GM06990 (cell line): ENCODE measurements around the gene NUP88.

Source experiments
- DNase-seq: peaks from one replicate; pipeline ENCODE4 v3.0.0-alpha.2; 2011; ENCODE audit not compliant: insufficient read length; ENCODE audit errors: extremely low read depth
- H3K27me3 ChIP-seq: replicated peaks from 2 replicates; pipeline ENCODE4 v1.6.0; 2011; ENCODE audit warnings: low read length; ENCODE audit not compliant: control insufficient read depth, insufficient read depth
- H3K36me3 ChIP-seq: 2 replicates; pipeline ENCODE4 v1.5.1; 2011; ENCODE audit warnings: low read length; ENCODE audit not compliant: control insufficient read depth, insufficient read depth
- H3K4me3 ChIP-seq: replicated peaks from 2 replicates; pipeline ENCODE4 v1.5.1; 2011; ENCODE audit warnings: low read depth, mild to moderate bottlenecking, control low read depth, low read length
- TF ChIP-seq, protein P1 (sequence below): IDR thresholded peaks from 2 replicates; pipeline ENCODE4 v1.5.1; 2011; ENCODE audit warnings: low read length, control low read depth, mild to moderate bottlenecking, inconsistent platforms; ENCODE audit not compliant: insufficient read depth, poor library complexity, severe bottlenecking

Gene NUP88

GRCh38 chr17:5361426-5361825 lies 58.0 kb downstream of the NUP88 start:
- peaks cover 16% of the 10 kb centered on the region for H3K36me3 ChIP-seq
- H3K27me3 ChIP-seq = no peaks in the 10 kb centered on the region
- TF ChIP-seq, protein P1, sequence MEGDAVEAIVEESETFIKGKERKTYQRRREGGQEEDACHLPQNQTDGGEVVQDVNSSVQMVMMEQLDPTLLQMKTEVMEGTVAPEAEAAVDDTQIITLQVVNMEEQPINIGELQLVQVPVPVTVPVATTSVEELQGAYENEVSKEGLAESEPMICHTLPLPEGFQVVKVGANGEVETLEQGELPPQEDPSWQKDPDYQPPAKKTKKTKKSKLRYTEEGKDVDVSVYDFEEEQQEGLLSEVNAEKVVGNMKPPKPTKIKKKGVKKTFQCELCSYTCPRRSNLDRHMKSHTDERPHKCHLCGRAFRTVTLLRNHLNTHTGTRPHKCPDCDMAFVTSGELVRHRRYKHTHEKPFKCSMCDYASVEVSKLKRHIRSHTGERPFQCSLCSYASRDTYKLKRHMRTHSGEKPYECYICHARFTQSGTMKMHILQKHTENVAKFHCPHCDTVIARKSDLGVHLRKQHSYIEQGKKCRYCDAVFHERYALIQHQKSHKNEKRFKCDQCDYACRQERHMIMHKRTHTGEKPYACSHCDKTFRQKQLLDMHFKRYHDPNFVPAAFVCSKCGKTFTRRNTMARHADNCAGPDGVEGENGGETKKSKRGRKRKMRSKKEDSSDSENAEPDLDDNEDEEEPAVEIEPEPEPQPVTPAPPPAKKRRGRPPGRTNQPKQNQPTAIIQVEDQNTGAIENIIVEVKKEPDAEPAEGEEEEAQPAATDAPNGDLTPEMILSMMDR = no peak
- H3K4me3 ChIP-seq = no peak overlapping the region
- no peak for DNase-seq

- DNase-seq = no peak
- TF ChIP-seq, protein P1 = no peak
- H3K4me3 ChIP-seq = no peak overlapping the region
- H3K36me3 ChIP-seq = peaks cover 14% of the 10 kb centered on the region
- no peaks in the 10 kb centered on the region for H3K27me3 ChIP-seq
Measured at GRCh38 chr17:5355421-5356129, 63.9 kb downstream of the NUP88 start.

- Histone ChIP-seq H3K27me3 (no peaks in the 10 kb centered on the region), H3K4me3 (no peak overlapping the region), H3K36me3 (peaks cover 14% of the 10 kb centered on the region)
- TF ChIP-seq, protein P1 = no peak
- DNase-seq = no peak
Measured at GRCh38 chr17:5354886-5355415, 64.5 kb downstream of the NUP88 start.

DNA sequence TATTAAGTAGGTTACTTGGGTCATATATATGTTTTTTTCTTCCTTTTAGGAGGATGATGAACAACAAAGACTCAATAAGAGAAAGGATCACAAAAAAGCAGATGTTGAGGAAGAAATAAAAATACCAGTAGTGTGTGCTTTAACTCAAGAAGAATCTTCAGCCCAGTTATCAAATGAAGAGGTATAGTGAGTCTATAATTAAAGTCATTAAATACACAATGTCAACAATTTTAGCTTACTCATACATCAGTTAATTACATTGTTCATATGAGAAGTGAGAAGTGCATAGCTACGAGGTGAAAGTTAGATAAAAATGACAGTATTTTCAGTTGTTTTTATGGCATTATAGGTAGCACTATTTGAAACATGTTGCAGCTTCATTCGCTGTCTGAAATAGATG lies 65.2 kb downstream of the NUP88 start:
- DNase-seq = no peak
- Histone ChIP-seq H3K4me3 (no peak overlapping the region), H3K36me3 (peaks cover 14% of the 10 kb centered on the region), H3K27me3 (no peaks in the 10 kb centered on the region)
- TF ChIP-seq, protein P1 = no peak

GRCh38 chr17:5352681-5353289 lies 66.7 kb downstream of the NUP88 start:
- H3K4me3 ChIP-seq = no peak overlapping the region
- no peaks in the 10 kb centered on the region for H3K27me3 ChIP-seq
- DNase-seq = no peak
- TF ChIP-seq, protein P1 = no peak
- H3K36me3 ChIP-seq = peaks cover 15% of the 10 kb centered on the region
